Measurements from ENCODE around the gene C19orf67.
A peak's percentile ranks its signal among the peaks of the same experiment; 100 is the strongest.

The C19orf67 gene

DNA sequence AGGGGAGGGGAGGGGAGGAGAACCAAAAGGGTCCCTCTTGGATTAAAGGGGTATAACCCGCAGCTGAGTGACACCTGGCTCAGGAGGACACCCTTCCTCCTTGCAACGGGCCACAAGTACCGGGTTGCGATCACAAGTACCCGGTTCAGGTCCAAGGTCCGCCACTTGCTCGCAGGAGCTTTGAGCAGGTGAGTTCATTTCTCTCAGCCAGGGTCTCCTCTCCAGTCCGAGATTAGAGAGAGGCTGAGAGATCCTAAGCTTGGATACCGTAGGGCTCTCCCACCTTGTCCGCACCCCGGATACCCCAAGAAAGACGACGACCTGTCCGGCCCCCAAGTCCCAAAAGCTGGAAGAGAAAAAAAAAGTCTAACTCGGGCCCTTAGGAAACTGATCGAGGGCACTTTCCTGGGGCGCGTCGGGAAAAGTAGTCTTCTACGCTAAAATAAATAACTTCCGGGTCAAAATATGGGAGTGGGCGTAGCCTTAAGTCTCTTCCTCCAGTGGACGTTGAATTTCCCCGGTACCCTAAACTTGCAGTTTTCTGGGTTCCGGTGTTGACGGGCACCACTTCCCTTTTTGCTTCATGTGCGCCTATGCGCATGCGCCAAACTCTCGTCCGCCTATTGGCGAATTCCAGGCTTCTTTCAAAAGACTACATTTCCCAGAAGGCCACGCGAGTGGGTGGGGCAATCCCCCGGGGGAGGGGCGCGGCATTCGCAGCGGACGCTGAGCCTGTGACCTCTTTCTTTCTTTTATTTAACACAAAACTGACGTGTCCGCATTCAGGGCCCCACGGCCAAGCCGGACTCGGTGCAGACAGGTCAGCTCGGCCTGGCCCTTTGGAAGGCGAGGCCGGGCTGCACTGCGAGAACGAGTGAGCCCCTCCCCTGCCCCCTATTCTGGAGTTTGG is 4.4 kb downstream of the C19orf67 start:
- peak overlapping the region; percentile 85 for H3K14ac ChIP-seq (ENCODE audit: low read length)
- peak overlapping the region; percentile 67 for H2BK5ac ChIP-seq (ENCODE audit: low read depth, low read length, poor library complexity)
- peak overlapping the region; percentile 86 for H3K4me3 ChIP-seq (ENCODE audit: low read depth, low read length)
- H3K9ac ChIP-seq (ENCODE audit: low read length) = peak overlapping the region; percentile 88
- H3K79me2 ChIP-seq (ENCODE audit: control insufficient read depth, insufficient read depth, low read length, poor library complexity) = peaks cover 6% of the 10 kb centered on the region
- H3K23ac ChIP-seq (ENCODE audit: low read length) = no peak overlapping the region
- H3K9me3 ChIP-seq (ENCODE audit: insufficient read depth, low read depth, low read length) = no peaks in the 10 kb centered on the region
- peak overlapping the region; percentile 87 for H2AK5ac ChIP-seq (ENCODE audit: low read length)
- peak; percentile 96 to 100 for DNase-seq
- WGBS (ENCODE audit: extremely low coverage, insufficient coverage, insufficient read length) = no CpG with 5 or more reads among the region's 50 CpGs
- H3K18ac ChIP-seq (ENCODE audit: low read length) = peak overlapping the region; percentile 89
- H4K91ac ChIP-seq (ENCODE audit: low read depth, low read length) = peak overlapping the region; percentile 94
- H3K27me3 ChIP-seq (ENCODE audit: insufficient read depth, low read length) = no peaks in the 10 kb centered on the region
- peaks cover 0 to 2% of the 10 kb centered on the region in 2 experiments for H3K36me3 ChIP-seq (ENCODE audit: control insufficient read depth in 1 of 2, insufficient read depth in 2 of 2, low read length in 2 of 2)
- H4K12ac ChIP-seq (ENCODE audit: low read depth, low read length) = peak overlapping the region; percentile 94
- peak overlapping the region; percentile 88 for H4K8ac ChIP-seq (ENCODE audit: low read depth, low read length)
- no peak overlapping the region for H2BK12ac ChIP-seq (ENCODE audit: low read length)
- H2BK120ac ChIP-seq (ENCODE audit: insufficient read depth, low read length, poor library complexity) = peak overlapping the region; percentile 81
- H2AFZ ChIP-seq (ENCODE audit: insufficient read depth, low read length, poor library complexity) = peak overlapping the region; percentile 88
- H3K79me1 ChIP-seq (ENCODE audit: low read length) = peaks cover 10% of the 10 kb centered on the region
- peak overlapping the region; percentile 78 for H3K27ac ChIP-seq (ENCODE audit: low read depth, low read length)
- H3K4me2 ChIP-seq (ENCODE audit: low read length) = peak overlapping the region; percentile 97
- H3K4me1 ChIP-seq (ENCODE audit: control insufficient read depth in 1 of 2, insufficient read depth in 2 of 2, low read length in 2 of 2) = peaks cover 4 to 8% of the 10 kb centered on the region in 2 experiments
- H3K4ac ChIP-seq (ENCODE audit: low read depth, low read length) = peak overlapping the region; percentile 72

DNA sequence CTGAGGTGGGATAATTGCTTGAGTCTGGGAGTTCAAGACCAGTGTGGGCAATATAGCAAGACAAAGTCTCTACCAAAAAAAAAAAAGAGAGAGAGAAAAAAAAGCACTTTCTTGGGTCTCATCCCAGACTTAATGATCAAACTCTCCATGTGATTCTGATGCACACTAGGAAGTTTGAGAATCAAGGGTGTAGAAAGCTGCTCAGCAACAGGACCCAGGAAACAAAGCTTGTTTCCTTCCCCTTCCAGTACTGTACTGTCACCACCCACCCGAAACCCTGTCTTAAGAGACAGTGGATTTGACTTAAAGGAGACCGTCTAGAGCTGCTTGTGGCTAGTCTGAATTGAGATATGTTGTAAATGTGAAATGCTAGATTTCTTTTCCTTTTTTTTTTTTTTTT is 7.2 kb downstream of the C19orf67 start:
- Histone ChIP-seq H2AK5ac (ENCODE audit: low read length) (no peak overlapping the region), H3K23ac (ENCODE audit: low read length) (no peak overlapping the region), H3K4me2 (ENCODE audit: low read length) (no peak overlapping the region), H3K4ac (ENCODE audit: low read depth, low read length) (no peak overlapping the region), H3K14ac (ENCODE audit: low read length) (no peak overlapping the region), H3K36me3 (ENCODE audit: control insufficient read depth in 1 of 2, insufficient read depth in 2 of 2, low read length in 2 of 2) (peaks cover 0 to 2% of the 10 kb centered on the region in 2 experiments), H4K8ac (ENCODE audit: low read depth, low read length) (no peak overlapping the region), H4K91ac (ENCODE audit: low read depth, low read length) (no peak overlapping the region), H4K12ac (ENCODE audit: low read depth, low read length) (no peak overlapping the region), H3K4me3 (ENCODE audit: low read depth, low read length) (no peak overlapping the region), H3K18ac (ENCODE audit: low read length) (no peak overlapping the region), H2BK120ac (ENCODE audit: insufficient read depth, low read length, poor library complexity) (no peak overlapping the region), H3K79me2 (ENCODE audit: control insufficient read depth, insufficient read depth, low read length, poor library complexity) (peaks cover 7% of the 10 kb centered on the region), H2BK12ac (ENCODE audit: low read length) (no peak overlapping the region), H3K79me1 (ENCODE audit: low read length) (peaks cover 15% of the 10 kb centered on the region), H3K9me3 (ENCODE audit: insufficient read depth, low read depth, low read length) (no peaks in the 10 kb centered on the region), H3K4me1 (ENCODE audit: control insufficient read depth in 1 of 2, insufficient read depth in 2 of 2, low read length in 2 of 2) (peaks cover 10 to 15% of the 10 kb centered on the region in 2 experiments), H2BK5ac (ENCODE audit: low read depth, low read length, poor library complexity) (no peak overlapping the region), H3K9ac (ENCODE audit: low read length) (no peak overlapping the region), H2AFZ (ENCODE audit: insufficient read depth, low read length, poor library complexity) (no peak overlapping the region), H3K27me3 (ENCODE audit: insufficient read depth, low read length) (peaks cover 5% of the 10 kb centered on the region), H3K27ac (ENCODE audit: low read depth, low read length) (no peak overlapping the region)
- no peak for DNase-seq
- no CpG with 5 or more reads among the region's 2 CpGs for WGBS (ENCODE audit: extremely low coverage, insufficient coverage, insufficient read length)

- peaks cover 5% of the 10 kb centered on the region for H3K27me3 ChIP-seq (ENCODE audit: insufficient read depth, low read length)
- no CpG with 5 or more reads among the region's 44 CpGs for WGBS (ENCODE audit: extremely low coverage, insufficient coverage, insufficient read length)
Observed at GRCh38 chr19:14073925-14074838, 11.4 kb downstream of the C19orf67 start.

GRCh38 chr19:14073261-14073924 is 12.2 kb downstream of the C19orf67 start:
- no peak overlapping the region for H3K23ac ChIP-seq (ENCODE audit: low read length)
- no CpG with 5 or more reads among the region's 106 CpGs for WGBS (ENCODE audit: extremely low coverage, insufficient coverage, insufficient read length)
- peak overlapping the region; percentile 62 for H3K4me3 ChIP-seq (ENCODE audit: low read depth, low read length)
- H4K8ac ChIP-seq (ENCODE audit: low read depth, low read length) = peak overlapping the region; percentile 90
- peaks cover 5% of the 10 kb centered on the region for H3K27me3 ChIP-seq (ENCODE audit: insufficient read depth, low read length)
- peaks cover 17 to 22% of the 10 kb centered on the region in 2 experiments for H3K4me1 ChIP-seq (ENCODE audit: control insufficient read depth in 1 of 2, insufficient read depth in 2 of 2, low read length in 2 of 2)
- H4K12ac ChIP-seq (ENCODE audit: low read depth, low read length) = peak overlapping the region; percentile 35
- peak overlapping the region; percentile 62 for H2BK120ac ChIP-seq (ENCODE audit: insufficient read depth, low read length, poor library complexity)
- peak overlapping the region; percentile 80 for H3K18ac ChIP-seq (ENCODE audit: low read length)
- H3K27ac ChIP-seq (ENCODE audit: low read depth, low read length) = no peak overlapping the region
- peak overlapping the region; percentile 66 for H2AFZ ChIP-seq (ENCODE audit: insufficient read depth, low read length, poor library complexity)
- H3K9ac ChIP-seq (ENCODE audit: low read length) = no peak overlapping the region
- H2AK5ac ChIP-seq (ENCODE audit: low read length) = no peak overlapping the region
- peak overlapping the region; percentile 88 for H3K14ac ChIP-seq (ENCODE audit: low read length)
- peak overlapping the region; percentile 67 for H3K4ac ChIP-seq (ENCODE audit: low read depth, low read length)
- no peaks in the 10 kb centered on the region for H3K36me3 ChIP-seq (ENCODE audit: control insufficient read depth in 1 of 2, insufficient read depth in 2 of 2, low read length in 2 of 2)
- H3K79me1 ChIP-seq (ENCODE audit: low read length) = peaks cover 17% of the 10 kb centered on the region
- no peak overlapping the region for H2BK5ac ChIP-seq (ENCODE audit: low read depth, low read length, poor library complexity)
- peak; percentile 41 to 80 for DNase-seq
- no peaks in the 10 kb centered on the region for H3K9me3 ChIP-seq (ENCODE audit: insufficient read depth, low read depth, low read length)
- no peak overlapping the region for H2BK12ac ChIP-seq (ENCODE audit: low read length)
- peak overlapping the region; percentile 91 for H4K91ac ChIP-seq (ENCODE audit: low read depth, low read length)
- H3K4me2 ChIP-seq (ENCODE audit: low read length) = peak overlapping the region; percentile 97
- H3K79me2 ChIP-seq (ENCODE audit: control insufficient read depth, insufficient read depth, low read length, poor library complexity) = peaks cover 1% of the 10 kb centered on the region

More at GRCh38 chr19:14073925-14074838, 11.4 kb downstream of the C19orf67 start:
- Histone ChIP-seq H3K36me3 (ENCODE audit: control insufficient read depth in 1 of 2, insufficient read depth in 2 of 2, low read length in 2 of 2) (no peaks in the 10 kb centered on the region), H3K14ac (ENCODE audit: low read length) (peak overlapping the region; percentile 88), H4K8ac (ENCODE audit: low read depth, low read length) (peak overlapping the region; percentile 90), H3K79me2 (ENCODE audit: control insufficient read depth, insufficient read depth, low read length, poor library complexity) (peaks cover 1% of the 10 kb centered on the region), H3K4me2 (ENCODE audit: low read length) (peak overlapping the region; percentile 97), H3K4me1 (ENCODE audit: control insufficient read depth in 1 of 2, insufficient read depth in 2 of 2, low read length in 2 of 2) (peaks cover 17 to 22% of the 10 kb centered on the region in 2 experiments), H3K9me3 (ENCODE audit: insufficient read depth, low read depth, low read length) (no peaks in the 10 kb centered on the region), H2BK5ac (ENCODE audit: low read depth, low read length, poor library complexity) (no peak overlapping the region), H3K18ac (ENCODE audit: low read length) (peak overlapping the region; percentile 80), H3K4ac (ENCODE audit: low read depth, low read length) (peak overlapping the region; percentile 67), H2BK12ac (ENCODE audit: low read length) (no peak overlapping the region), H3K79me1 (ENCODE audit: low read length) (peaks cover 17% of the 10 kb centered on the region), H3K23ac (ENCODE audit: low read length) (no peak overlapping the region), H4K91ac (ENCODE audit: low read depth, low read length) (peak overlapping the region; percentile 91), H3K4me3 (ENCODE audit: low read depth, low read length) (peak overlapping the region; percentile 62), H3K27ac (ENCODE audit: low read depth, low read length) (no peak overlapping the region), H3K9ac (ENCODE audit: low read length) (no peak overlapping the region), H2AK5ac (ENCODE audit: low read length) (peak overlapping the region; percentile 36), H2AFZ (ENCODE audit: insufficient read depth, low read length, poor library complexity) (peak overlapping the region; percentile 66), H2BK120ac (ENCODE audit: insufficient read depth, low read length, poor library complexity) (peak overlapping the region; percentile 62), H4K12ac (ENCODE audit: low read depth, low read length) (peak overlapping the region; percentile 35)
- DNase-seq = peak in 1 of 2 donors; percentile 30

Measured in trophoblast cell (in vitro differentiated cells and primary cell).